ENCODE measurements around the gene ZNF555.

- TF ChIP-seq, protein P1, sequence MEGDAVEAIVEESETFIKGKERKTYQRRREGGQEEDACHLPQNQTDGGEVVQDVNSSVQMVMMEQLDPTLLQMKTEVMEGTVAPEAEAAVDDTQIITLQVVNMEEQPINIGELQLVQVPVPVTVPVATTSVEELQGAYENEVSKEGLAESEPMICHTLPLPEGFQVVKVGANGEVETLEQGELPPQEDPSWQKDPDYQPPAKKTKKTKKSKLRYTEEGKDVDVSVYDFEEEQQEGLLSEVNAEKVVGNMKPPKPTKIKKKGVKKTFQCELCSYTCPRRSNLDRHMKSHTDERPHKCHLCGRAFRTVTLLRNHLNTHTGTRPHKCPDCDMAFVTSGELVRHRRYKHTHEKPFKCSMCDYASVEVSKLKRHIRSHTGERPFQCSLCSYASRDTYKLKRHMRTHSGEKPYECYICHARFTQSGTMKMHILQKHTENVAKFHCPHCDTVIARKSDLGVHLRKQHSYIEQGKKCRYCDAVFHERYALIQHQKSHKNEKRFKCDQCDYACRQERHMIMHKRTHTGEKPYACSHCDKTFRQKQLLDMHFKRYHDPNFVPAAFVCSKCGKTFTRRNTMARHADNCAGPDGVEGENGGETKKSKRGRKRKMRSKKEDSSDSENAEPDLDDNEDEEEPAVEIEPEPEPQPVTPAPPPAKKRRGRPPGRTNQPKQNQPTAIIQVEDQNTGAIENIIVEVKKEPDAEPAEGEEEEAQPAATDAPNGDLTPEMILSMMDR (IDR thresholded peaks at IDR 0.05; ENCODE audit: low read depth, low read length): no peak
- no peak for TF ChIP-seq POLR2A (IDR thresholded peaks at IDR 0.05; ENCODE audit: extremely low read depth, insufficient read length)
- TF ChIP-seq, protein P2, sequence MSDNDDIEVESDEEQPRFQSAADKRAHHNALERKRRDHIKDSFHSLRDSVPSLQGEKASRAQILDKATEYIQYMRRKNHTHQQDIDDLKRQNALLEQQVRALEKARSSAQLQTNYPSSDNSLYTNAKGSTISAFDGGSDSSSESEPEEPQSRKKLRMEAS (IDR thresholded peaks at IDR 0.05; ENCODE audit: low read depth, low read length): no peak
Observed at GRCh38 chr19:2808129-2808941, 32.9 kb upstream of the ZNF555 start.
